SK-N-DZ (cell line): ENCODE results near the gene MMP24.
"Not testable (repeated sequence)": the region's sequence is repeated elsewhere in the genome, so short reads cannot be mapped to it uniquely, and the experiment has no call there.

Experiments used
- DNase-seq: peaks from one replicate; pipeline ENCODE4 v3.0.0-alpha.2; 2015; ENCODE audit warnings: low spot score

MMP24 gene

GRCh38 chr20:35306931-35307517 is 80.5 kb downstream of the MMP24 start:
- DNase-seq: peak; percentile 67

GRCh38 chr20:35307666-35308653 is 81.5 kb downstream of the MMP24 start:
- no peak for DNase-seq

- no peak for DNase-seq
Observed at GRCh38 chr20:35311409-35311808, 84.9 kb downstream of the MMP24 start.

- DNase-seq: no peak
Observed at GRCh38 chr20:35311822-35312221, 85.3 kb downstream of the MMP24 start.

GRCh38 chr20:35312318-35312717 is 85.8 kb downstream of the MMP24 start:
- no peak for DNase-seq

- no peak for DNase-seq
Observed at GRCh38 chr20:35314816-35315631, 88.5 kb downstream of the MMP24 start.

- not testable (repeated sequence) for DNase-seq
Observed at GRCh38 chr20:35315632-35316020, 89.1 kb downstream of the MMP24 start.

- DNase-seq: no peak
Observed at GRCh38 chr20:35316086-35316485, 89.6 kb downstream of the MMP24 start.

GRCh38 chr20:35317416-35318210 is 91.1 kb downstream of the MMP24 start:
- no peak for DNase-seq

GRCh38 chr20:35318502-35319157 is 92.1 kb downstream of the MMP24 start:
- no peak for DNase-seq

- no peak for DNase-seq
Observed at GRCh38 chr20:35319192-35319870, 92.8 kb downstream of the MMP24 start.

- DNase-seq: no peak
Observed at GRCh38 chr20:35319871-35320197, 93.3 kb downstream of the MMP24 start.

- DNase-seq: no peak
Observed at GRCh38 chr20:35320396-35321126, 94.1 kb downstream of the MMP24 start.

GRCh38 chr20:35325401-35325800 is 98.9 kb downstream of the MMP24 start:
- DNase-seq: no peak

- DNase-seq: peak; percentile 70
Observed at GRCh38 chr20:35326021-35326739, 99.7 kb downstream of the MMP24 start.
